Ovary (tissue), 3 donors: ENCODE data around the gene MVP.

Experiments
- POLR2A ChIP-seq: fragments of 450-650 bp; IDR thresholded peaks from one replicate; pipeline ENCODE4 v1.6.1; 2017; ENCODE audit warnings: antibody characterized with exemption, mild to moderate bottlenecking, moderate library complexity
- TF ChIP-seq, protein P1 (sequence below), 3 donors: fragments of 450-650 bp in 2 of 3; fragments of 200-600 bp in 1 of 3; IDR thresholded peaks; one replicate each; pipeline versions ENCODE4 v1.5.1 to v1.8.0; 2016 to 2022; ENCODE audit warnings: antibody characterized with exemption in 3 of 3, mild to moderate bottlenecking in 1 of 3
- donor health status: DM: no; HTN: no; CAD: no.

DNA sequence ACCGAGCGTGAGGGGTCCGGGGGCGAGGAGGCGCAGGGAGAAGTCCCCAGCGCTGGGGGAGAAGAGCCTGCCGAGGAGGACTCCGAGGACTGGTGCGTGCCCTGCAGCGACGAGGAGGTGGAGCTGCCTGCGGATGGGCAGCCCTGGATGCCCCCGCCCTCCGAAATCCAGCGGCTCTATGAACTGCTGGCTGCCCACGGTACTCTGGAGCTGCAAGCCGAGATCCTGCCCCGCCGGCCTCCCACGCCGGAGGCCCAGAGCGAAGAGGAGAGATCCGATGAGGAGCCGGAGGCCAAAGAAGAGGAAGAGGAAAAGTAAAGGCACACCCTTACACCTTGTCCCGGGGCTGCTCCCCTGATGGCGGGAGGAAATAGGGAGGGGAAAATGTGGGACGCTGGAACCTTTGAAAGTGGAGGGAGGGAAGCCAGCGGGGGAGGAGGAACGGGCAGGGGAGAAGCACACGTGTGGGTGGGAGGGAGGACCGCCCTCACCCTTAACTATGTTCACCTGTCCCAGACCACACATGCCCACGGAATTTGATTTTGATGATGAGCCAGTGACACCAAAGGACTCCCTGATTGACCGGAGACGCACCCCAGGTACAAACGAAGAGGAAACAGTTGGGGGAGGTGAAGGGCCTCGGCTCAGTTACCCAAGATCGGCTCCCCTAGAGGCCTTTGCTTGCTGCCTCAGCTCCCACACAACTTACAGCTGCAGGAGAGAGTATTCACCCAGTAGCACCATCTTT lies 3.4 kb upstream of the MVP start:
- TF ChIP-seq POLR2A, result no peak
- TF ChIP-seq, protein P1, sequence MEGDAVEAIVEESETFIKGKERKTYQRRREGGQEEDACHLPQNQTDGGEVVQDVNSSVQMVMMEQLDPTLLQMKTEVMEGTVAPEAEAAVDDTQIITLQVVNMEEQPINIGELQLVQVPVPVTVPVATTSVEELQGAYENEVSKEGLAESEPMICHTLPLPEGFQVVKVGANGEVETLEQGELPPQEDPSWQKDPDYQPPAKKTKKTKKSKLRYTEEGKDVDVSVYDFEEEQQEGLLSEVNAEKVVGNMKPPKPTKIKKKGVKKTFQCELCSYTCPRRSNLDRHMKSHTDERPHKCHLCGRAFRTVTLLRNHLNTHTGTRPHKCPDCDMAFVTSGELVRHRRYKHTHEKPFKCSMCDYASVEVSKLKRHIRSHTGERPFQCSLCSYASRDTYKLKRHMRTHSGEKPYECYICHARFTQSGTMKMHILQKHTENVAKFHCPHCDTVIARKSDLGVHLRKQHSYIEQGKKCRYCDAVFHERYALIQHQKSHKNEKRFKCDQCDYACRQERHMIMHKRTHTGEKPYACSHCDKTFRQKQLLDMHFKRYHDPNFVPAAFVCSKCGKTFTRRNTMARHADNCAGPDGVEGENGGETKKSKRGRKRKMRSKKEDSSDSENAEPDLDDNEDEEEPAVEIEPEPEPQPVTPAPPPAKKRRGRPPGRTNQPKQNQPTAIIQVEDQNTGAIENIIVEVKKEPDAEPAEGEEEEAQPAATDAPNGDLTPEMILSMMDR (IDR thresholded peaks at IDR 0.05), result no peak
